PFSK-1 (cell line): ENCODE results near the gene TDRD3.

Source experiments
- FOXP2 ChIP-seq: optimal IDR thresholded peaks from 2 replicates; pipeline ENCODE3; 2011; ENCODE audit warnings: borderline replicate concordance, control low read depth, inconsistent platforms; ENCODE audit not compliant: insufficient read depth; ENCODE audit errors: extremely low read length, extremely low read depth
- POLR2AphosphoS5 ChIP-seq: IDR thresholded peaks from 2 replicates; pipeline ENCODE4 v1.6.1; 2012; ENCODE audit warnings: low read depth, mild to moderate bottlenecking, control low read depth, low read length, moderate library complexity
- SIN3A ChIP-seq: IDR thresholded peaks from 2 replicates; pipeline ENCODE4 v1.6.1; 2012; ENCODE audit warnings: mild to moderate bottlenecking, low read length, moderate library complexity, borderline replicate concordance; ENCODE audit not compliant: insufficient read depth
- TAF1 ChIP-seq: IDR thresholded peaks from 2 replicates; pipeline ENCODE4 v1.6.1; 2012; ENCODE audit warnings: low read length, control low read depth, borderline replicate concordance; ENCODE audit not compliant: insufficient read depth
- TF ChIP-seq, protein P1 (sequence below), 2 experiments: IDR thresholded peaks; 2 replicates each; pipeline versions ENCODE4 v1.6.1 to v1.8.0; 2011 to 2012; ENCODE audit warnings: low read depth in 2 of 2, low read length in 2 of 2, control low read depth in 1 of 2, inconsistent platforms in 1 of 2, mild to moderate bottlenecking in 1 of 2, moderate library complexity in 1 of 2; ENCODE audit not compliant: insufficient read depth in 1 of 2

Gene TDRD3

DNA sequence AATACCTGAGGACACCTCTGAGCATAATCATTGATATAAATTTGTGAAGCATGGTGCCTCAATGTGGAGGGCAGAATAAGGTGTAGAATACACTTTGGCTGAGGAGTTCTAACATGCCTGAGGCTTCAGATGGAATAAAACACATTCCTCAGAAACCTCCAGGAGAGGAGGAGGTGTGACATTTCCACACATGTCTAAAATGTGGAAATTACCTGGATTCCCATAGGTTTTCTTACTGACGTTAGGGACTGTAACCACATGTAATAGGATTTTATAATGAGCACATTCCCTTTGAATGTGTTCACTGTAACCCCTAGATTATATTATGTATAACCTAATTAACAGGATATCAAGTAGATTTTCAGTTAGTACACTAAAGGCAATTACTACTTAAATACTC is 226.1 kb downstream of the TDRD3 start:
- TF ChIP-seq POLR2AphosphoS5, result no peak
- TF ChIP-seq TAF1, result no peak
- TF ChIP-seq FOXP2, result no peak
- no peak for TF ChIP-seq SIN3A
- TF ChIP-seq, protein P1, sequence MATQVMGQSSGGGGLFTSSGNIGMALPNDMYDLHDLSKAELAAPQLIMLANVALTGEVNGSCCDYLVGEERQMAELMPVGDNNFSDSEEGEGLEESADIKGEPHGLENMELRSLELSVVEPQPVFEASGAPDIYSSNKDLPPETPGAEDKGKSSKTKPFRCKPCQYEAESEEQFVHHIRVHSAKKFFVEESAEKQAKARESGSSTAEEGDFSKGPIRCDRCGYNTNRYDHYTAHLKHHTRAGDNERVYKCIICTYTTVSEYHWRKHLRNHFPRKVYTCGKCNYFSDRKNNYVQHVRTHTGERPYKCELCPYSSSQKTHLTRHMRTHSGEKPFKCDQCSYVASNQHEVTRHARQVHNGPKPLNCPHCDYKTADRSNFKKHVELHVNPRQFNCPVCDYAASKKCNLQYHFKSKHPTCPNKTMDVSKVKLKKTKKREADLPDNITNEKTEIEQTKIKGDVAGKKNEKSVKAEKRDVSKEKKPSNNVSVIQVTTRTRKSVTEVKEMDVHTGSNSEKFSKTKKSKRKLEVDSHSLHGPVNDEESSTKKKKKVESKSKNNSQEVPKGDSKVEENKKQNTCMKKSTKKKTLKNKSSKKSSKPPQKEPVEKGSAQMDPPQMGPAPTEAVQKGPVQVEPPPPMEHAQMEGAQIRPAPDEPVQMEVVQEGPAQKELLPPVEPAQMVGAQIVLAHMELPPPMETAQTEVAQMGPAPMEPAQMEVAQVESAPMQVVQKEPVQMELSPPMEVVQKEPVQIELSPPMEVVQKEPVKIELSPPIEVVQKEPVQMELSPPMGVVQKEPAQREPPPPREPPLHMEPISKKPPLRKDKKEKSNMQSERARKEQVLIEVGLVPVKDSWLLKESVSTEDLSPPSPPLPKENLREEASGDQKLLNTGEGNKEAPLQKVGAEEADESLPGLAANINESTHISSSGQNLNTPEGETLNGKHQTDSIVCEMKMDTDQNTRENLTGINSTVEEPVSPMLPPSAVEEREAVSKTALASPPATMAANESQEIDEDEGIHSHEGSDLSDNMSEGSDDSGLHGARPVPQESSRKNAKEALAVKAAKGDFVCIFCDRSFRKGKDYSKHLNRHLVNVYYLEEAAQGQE (IDR thresholded peaks at IDR 0.05; ENCODE audit: insufficient read depth in 1 of 2, low read depth in 2 of 2, low read length in 2 of 2), result no peak
